ENCODE results near the gene ZNF90.

- TF ChIP-seq, protein P1, sequence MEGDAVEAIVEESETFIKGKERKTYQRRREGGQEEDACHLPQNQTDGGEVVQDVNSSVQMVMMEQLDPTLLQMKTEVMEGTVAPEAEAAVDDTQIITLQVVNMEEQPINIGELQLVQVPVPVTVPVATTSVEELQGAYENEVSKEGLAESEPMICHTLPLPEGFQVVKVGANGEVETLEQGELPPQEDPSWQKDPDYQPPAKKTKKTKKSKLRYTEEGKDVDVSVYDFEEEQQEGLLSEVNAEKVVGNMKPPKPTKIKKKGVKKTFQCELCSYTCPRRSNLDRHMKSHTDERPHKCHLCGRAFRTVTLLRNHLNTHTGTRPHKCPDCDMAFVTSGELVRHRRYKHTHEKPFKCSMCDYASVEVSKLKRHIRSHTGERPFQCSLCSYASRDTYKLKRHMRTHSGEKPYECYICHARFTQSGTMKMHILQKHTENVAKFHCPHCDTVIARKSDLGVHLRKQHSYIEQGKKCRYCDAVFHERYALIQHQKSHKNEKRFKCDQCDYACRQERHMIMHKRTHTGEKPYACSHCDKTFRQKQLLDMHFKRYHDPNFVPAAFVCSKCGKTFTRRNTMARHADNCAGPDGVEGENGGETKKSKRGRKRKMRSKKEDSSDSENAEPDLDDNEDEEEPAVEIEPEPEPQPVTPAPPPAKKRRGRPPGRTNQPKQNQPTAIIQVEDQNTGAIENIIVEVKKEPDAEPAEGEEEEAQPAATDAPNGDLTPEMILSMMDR (IDR thresholded peaks at IDR 0.05): no peak
- peak in 1 of 2 donors; percentile 33 for TF ChIP-seq POLR2A (IDR thresholded peaks at IDR 0.05)
These were observed 38.5 kb upstream of the ZNF90 start, which contains the start of gene ZNF682 for GRCh38 chr19:20039203-20039723.

Data from adrenal gland (tissue), 5 donors.